Measurements from ENCODE around the gene RAD54L2.
"Not testable (repeated sequence)": the region's sequence is repeated elsewhere in the genome, so short reads cannot be mapped to it uniquely, and the experiment has no call there.

The RAD54L2 gene

GRCh38 chr3:51544011-51544775 lies 5.7 kb downstream of the RAD54L2 start:
- DNase-seq = no peak

GRCh38 chr3:51547274-51547673 lies 8.8 kb downstream of the RAD54L2 start:
- DNase-seq = no peak

GRCh38 chr3:51549311-51549710 lies 10.8 kb downstream of the RAD54L2 start:
- no peak for DNase-seq

GRCh38 chr3:51550080-51550819 lies 11.7 kb downstream of the RAD54L2 start:
- no peak for DNase-seq

GRCh38 chr3:51557993-51558392 lies 19.5 kb downstream of the RAD54L2 start:
- no peak for DNase-seq

- DNase-seq = no peak
Observed at GRCh38 chr3:51559411-51559888, 20.9 kb downstream of the RAD54L2 start.

GRCh38 chr3:51559961-51560360 lies 21.4 kb downstream of the RAD54L2 start:
- no peak for DNase-seq

- not testable (repeated sequence) for DNase-seq
Observed at GRCh38 chr3:51562403-51562802, 23.9 kb downstream of the RAD54L2 start.

- no peak for DNase-seq
Observed at GRCh38 chr3:51568036-51568435, 29.5 kb downstream of the RAD54L2 start.

GRCh38 chr3:51568996-51569395 lies 30.5 kb downstream of the RAD54L2 start:
- DNase-seq = no peak

- no peak for DNase-seq
Observed at GRCh38 chr3:51578238-51578637, 39.7 kb downstream of the RAD54L2 start.

GRCh38 chr3:51580418-51580817 lies 41.9 kb downstream of the RAD54L2 start:
- no peak for DNase-seq

- no peak for DNase-seq
Observed at GRCh38 chr3:51581524-51581923, 43.0 kb downstream of the RAD54L2 start.

GRCh38 chr3:51585197-51585596 lies 46.7 kb downstream of the RAD54L2 start:
- no peak for DNase-seq

GRCh38 chr3:51585871-51586270 lies 47.4 kb downstream of the RAD54L2 start:
- DNase-seq = no peak
